ENCODE data around the gene BPIFB1. TPM values are rescaled to one million over a fixed set of nuclear protein-coding genes. Genes with fewer than 3 reads are reported as not detected.

The BPIFB1 gene
- total RNA-seq, 1 experiment from 2014 or later: not detected

DNA sequence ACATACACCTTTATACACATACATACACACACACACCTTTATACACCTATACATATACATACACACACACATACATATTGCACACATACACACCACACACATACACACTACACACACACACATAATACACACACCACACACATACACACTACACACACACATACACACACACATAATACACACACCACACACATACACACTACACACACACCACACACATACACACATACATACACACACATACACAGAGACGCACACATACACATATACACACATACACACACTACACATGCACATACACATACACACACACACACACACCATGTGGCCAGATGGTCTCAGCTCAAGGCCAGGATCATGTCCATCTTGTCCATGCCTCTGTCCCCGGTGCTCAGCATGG is 25.7 kb downstream of the BPIFB1 start:
- Histone ChIP-seq H3K36me3 (no peaks in the 10 kb centered on the region), H3K4me3 (no peak overlapping the region), H3K9me3 (no peaks in the 10 kb centered on the region), H3K27me3 (no peaks in the 10 kb centered on the region)
- no peak for DNase-seq

- DNase-seq: no peak
- Histone ChIP-seq H3K4me3 (no peak overlapping the region), H3K9me3 (no peaks in the 10 kb centered on the region)
These were observed 26.6 kb downstream of the BPIFB1 start for GRCh38 chr20:33309631-33310030.

GRCh38 chr20:33310327-33310899 is 27.4 kb downstream of the BPIFB1 start:
- no peak for DNase-seq
- no peak overlapping the region for H3K4me3 ChIP-seq
- H3K27me3 ChIP-seq: no peaks in the 10 kb centered on the region
- H3K36me3 ChIP-seq: no peaks in the 10 kb centered on the region
- H3K9me3 ChIP-seq: no peaks in the 10 kb centered on the region

More at GRCh38 chr20:33309631-33310030, 26.6 kb downstream of the BPIFB1 start:
- no peaks in the 10 kb centered on the region for H3K36me3 ChIP-seq
- H3K27me3 ChIP-seq: no peaks in the 10 kb centered on the region

DNA sequence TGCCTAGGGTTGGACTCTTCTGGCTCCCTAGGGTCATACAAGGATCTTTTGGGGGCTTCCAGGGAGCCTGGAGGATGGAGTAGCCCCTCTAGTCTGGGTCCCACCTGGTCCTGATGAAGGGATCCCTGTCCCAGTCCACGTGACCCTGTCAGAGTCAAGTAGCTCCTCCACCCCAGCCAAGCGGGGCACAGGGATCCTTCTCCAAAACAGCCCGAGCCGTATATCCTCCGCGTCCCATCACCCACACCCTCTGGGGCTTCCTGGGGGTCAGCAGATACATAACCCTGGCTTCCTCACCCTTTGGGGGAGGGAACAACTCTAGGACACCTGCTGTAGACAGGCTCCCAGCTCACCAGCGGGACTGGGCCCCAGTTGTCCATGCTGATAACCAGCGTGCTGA is 28.0 kb downstream of the BPIFB1 start:
- Histone ChIP-seq H3K4me3 (no peak overlapping the region), H3K27me3 (no peaks in the 10 kb centered on the region), H3K9me3 (no peaks in the 10 kb centered on the region), H3K36me3 (no peaks in the 10 kb centered on the region)
- DNase-seq: no peak

DNA sequence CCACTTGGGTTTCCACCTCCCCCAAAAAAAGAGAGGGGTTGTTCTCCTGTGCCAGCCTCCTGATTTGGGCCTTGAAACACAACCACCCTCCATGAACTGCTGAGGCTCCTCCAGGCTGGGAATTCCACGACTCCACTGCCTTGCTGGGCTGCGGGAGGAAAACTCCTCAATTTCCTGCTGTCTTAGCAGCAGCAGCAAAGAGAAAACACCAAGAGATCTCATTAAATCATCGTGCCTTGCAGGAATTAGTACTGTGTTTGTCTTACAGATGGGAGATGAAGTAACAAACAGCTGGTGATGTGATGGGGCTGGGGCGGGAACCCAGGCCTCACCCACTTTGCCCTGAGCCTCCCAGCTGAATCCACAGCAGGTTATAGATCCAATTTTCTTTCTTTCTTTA is 29.0 kb downstream of the BPIFB1 start:
- H3K9me3 ChIP-seq: no peaks in the 10 kb centered on the region
- no peaks in the 10 kb centered on the region for H3K27me3 ChIP-seq
- no peak overlapping the region for H3K4me3 ChIP-seq
- no peaks in the 10 kb centered on the region for H3K36me3 ChIP-seq
- DNase-seq: no peak

DNA sequence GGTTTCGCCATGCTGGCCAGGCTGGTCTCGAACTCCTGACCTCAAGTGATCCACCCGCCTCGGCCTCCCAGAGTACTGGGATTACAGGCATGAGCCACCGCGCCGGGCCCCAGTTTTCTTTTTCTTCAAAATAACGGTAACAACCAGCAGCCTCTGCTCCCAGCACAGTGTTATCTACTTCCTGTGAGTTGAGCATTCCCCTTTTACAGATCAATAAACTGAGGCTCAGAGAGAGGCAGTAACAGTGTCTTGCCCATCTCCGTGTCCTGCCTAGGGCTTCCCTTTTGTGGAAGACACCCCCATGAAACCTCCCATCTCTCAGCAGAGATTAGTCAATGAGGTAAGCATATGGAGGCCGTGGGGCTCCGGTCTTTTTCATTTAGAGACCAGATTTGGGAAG is 29.6 kb downstream of the BPIFB1 start:
- no peaks in the 10 kb centered on the region for H3K36me3 ChIP-seq
- H3K27me3 ChIP-seq: no peaks in the 10 kb centered on the region
- DNase-seq: no peak
- H3K4me3 ChIP-seq: no peak overlapping the region
- H3K9me3 ChIP-seq: no peaks in the 10 kb centered on the region

- Histone ChIP-seq H3K9me3 (no peaks in the 10 kb centered on the region), H3K36me3 (no peaks in the 10 kb centered on the region), H3K4me3 (no peak overlapping the region), H3K27me3 (no peaks in the 10 kb centered on the region)
- DNase-seq: no peak
These were observed 30.8 kb downstream of the BPIFB1 start for GRCh38 chr20:33313686-33314314.

- no peaks in the 10 kb centered on the region for H3K27me3 ChIP-seq
- H3K9me3 ChIP-seq: no peaks in the 10 kb centered on the region
- no peaks in the 10 kb centered on the region for H3K36me3 ChIP-seq
- DNase-seq: no peak
- no peak overlapping the region for H3K4me3 ChIP-seq
These were observed 33.3 kb downstream of the BPIFB1 start for GRCh38 chr20:33316343-33316742.

DNA sequence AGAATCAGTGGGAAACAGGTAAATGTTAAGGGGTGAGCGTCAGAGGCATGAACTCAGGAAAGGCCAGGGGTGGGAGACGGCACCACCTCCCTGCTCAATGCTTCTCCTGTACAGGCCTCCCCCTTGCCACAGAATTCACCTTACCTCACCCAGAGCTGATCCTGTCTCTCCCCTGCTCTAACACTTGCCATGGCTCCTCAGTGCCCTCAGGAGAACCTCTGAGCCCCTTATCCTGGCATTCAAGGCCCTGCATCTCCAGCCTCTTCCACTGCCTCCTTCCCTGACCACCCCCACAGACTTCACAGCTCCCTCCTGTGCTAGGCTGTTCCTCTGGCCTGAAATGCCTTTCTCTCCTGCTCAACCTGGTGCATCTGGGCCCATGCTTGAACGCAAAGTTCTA is 33.9 kb downstream of the BPIFB1 start:
- H3K9me3 ChIP-seq: no peaks in the 10 kb centered on the region
- no peak overlapping the region for H3K4me3 ChIP-seq
- H3K36me3 ChIP-seq: no peaks in the 10 kb centered on the region
- no peaks in the 10 kb centered on the region for H3K27me3 ChIP-seq
- no peak for DNase-seq

DNA sequence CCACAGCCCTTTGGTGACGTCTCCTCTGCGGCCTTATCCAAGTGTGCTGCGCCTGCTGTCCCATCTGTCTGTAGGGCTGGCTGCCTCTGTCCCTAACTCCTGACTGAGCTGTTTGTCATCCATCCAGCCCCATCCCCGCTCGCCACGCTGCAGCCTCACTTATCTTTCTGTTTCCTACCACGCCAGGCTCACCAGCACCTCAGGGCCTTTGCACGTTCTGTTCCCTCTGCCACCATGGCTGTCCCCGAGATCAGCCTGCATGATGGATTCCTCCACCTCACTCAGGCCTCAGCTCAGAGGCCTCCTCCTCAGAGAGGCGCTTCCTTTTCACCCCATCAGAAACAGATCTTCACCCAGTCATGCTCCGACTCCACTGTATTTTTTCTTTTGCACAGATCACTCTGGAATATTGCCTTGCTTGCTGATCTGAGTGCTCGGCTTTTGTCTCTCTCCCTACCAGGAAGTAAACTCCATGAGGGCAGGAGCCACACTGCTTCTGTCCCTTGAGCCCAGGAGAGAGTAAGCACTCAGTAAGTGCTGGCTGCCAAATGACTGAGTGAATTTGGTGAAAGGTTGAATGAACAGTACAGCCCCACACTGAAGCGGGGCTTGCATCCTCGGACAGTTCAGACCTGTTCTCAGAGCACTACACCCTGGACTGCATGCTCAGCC is 34.5 kb downstream of the BPIFB1 start:
- Histone ChIP-seq H3K27me3 (no peaks in the 10 kb centered on the region), H3K36me3 (no peaks in the 10 kb centered on the region)
- no peak for DNase-seq

GRCh38 chr20:33318096-33318429 is 35.0 kb downstream of the BPIFB1 start:
- Histone ChIP-seq H3K9me3 (no peaks in the 10 kb centered on the region), H3K27me3 (no peaks in the 10 kb centered on the region), H3K36me3 (no peaks in the 10 kb centered on the region), H3K4me3 (no peak overlapping the region)
- no peak for DNase-seq

More for the DNA sequence above, 34.5 kb downstream of the BPIFB1 start:
- Histone ChIP-seq H3K9me3 (no peaks in the 10 kb centered on the region), H3K4me3 (no peak overlapping the region)

- Histone ChIP-seq H3K36me3 (no peaks in the 10 kb centered on the region), H3K27me3 (no peaks in the 10 kb centered on the region), H3K4me3 (no peak overlapping the region), H3K9me3 (no peaks in the 10 kb centered on the region)
- DNase-seq: no peak
These were observed 37.0 kb downstream of the BPIFB1 start for GRCh38 chr20:33320006-33320405.

DNA sequence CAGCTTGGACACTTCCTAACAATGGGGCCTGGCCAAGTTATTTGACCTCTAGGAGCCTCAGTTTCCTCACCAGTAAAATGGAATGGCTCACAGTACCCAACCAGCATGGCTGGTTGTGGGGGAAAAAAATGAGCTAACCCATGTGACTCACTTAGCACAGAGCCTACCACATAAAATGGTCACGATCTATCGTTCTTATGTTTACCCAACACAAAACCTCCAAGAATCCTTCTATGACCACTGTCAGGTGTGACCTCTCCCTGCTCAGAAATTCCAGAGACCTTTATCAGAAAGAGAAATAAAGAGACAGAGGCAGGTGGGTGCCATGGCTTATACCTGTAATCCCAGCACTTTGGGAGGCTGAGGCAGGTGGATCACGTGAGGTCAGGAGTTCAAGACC is 39.4 kb downstream of the BPIFB1 start:
- no peaks in the 10 kb centered on the region for H3K9me3 ChIP-seq
- DNase-seq: no peak
- no peak overlapping the region for H3K4me3 ChIP-seq
- H3K36me3 ChIP-seq: no peaks in the 10 kb centered on the region
- H3K27me3 ChIP-seq: no peaks in the 10 kb centered on the region

- no peaks in the 10 kb centered on the region for H3K36me3 ChIP-seq
- DNase-seq: no peak
- H3K27me3 ChIP-seq: no peaks in the 10 kb centered on the region
- H3K9me3 ChIP-seq: no peaks in the 10 kb centered on the region
- no peak overlapping the region for H3K4me3 ChIP-seq
These were observed 40.2 kb downstream of the BPIFB1 start for GRCh38 chr20:33323236-33323635.

DNA sequence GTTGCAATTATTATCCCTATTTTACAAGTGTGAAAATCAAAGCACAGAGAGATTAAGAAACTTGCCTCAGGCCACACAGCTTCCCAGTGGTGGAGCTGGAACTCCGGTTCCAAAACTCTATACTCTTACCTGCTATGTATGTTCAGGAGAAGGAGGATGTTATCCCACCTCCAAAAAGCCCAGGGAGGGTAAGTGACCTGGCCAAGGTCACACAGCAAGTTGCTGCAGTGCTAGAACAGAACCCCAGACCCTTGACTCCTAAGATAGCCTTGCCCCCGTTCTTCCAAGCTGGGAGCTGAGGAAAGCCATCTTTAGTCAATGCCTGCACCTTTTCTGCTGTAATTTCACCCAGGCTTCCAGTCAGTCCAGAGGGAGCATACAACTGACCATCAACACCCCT is 42.3 kb downstream of the BPIFB1 start:
- no peak for DNase-seq
- Histone ChIP-seq H3K9me3 (no peaks in the 10 kb centered on the region), H3K36me3 (no peaks in the 10 kb centered on the region), H3K4me3 (no peak overlapping the region), H3K27me3 (no peaks in the 10 kb centered on the region)

DNA sequence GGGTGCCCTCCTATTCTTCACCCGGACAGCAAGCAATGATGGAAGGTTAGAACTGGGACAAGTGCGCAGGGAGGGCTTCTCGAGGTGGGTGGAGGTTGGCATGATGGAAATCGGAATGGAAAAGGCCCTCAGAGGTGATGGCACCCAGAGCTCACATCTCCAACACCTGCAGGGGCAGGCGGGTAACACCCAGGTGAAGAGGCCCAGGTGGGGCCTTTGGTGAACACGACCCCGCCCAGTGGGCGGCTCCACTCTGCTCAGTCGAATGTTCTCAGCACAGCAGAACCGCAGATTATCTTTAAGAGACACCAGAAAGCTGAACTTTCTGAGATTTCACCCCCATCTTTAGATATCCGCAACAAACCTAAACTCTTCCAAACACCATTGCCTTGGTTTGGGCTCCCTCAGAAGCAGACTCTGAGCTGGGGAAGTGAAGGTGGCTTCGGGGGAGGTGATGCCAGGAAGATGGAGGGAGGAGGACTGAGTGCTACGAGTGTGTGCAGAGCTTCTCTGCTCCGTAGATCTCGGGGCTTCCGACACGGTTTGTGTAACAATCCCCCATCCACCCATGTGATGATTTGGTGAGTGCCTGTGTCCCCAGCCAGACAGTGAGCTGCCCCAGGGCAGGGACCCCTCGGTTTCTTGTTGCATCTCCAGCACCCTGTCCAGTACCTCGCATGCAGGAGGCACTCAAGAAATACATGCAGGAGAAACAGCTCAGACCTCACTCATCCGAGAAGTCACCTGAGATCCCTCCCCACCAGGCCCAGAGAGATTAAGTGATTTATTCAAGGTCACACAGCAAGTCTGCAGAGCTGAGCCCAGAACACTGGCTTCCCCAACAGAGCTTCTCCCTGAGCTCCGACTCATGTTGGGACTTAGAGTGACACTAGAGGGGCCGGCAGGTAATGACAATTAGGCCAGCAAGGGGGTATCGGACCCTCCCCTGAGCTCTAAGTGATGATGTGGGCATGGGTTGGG is 45.4 kb downstream of the BPIFB1 start:
- H3K27me3 ChIP-seq: no peaks in the 10 kb centered on the region
- no peaks in the 10 kb centered on the region for H3K36me3 ChIP-seq
- H3K4me3 ChIP-seq: no peak overlapping the region
- DNase-seq: no peak
- no peaks in the 10 kb centered on the region for H3K9me3 ChIP-seq

DNA sequence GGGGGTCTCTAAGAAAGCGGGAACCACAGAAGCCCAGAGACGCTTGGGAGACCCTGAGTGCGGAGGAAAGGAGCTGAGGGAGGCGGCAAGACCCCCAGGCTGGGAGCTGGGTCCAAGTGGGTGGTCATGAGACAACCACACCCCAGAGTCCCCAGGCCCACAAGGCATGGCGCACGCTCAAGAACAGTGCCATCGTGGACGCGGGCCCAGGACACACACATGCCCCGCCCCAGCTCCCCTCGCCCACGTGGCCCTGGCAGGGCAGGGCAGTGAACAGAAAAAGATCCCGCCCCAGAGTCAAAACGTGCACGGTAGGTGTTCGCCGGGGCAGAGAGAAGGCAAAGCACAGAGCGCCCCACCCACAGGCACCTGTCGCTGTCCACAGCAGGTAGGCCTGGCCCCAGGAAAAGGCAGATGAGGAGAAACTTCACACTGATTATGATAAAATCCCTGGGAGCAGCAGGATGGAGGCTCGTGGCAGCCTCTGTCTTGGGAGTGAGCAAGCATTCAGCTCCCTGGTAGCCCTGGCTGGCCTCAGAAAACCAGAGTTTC is 50.0 kb downstream of the BPIFB1 start:
- Histone ChIP-seq H3K36me3 (no peaks in the 10 kb centered on the region), H3K4me3 (no peak overlapping the region), H3K9me3 (no peaks in the 10 kb centered on the region), H3K27me3 (no peaks in the 10 kb centered on the region)
- DNase-seq: no peak
